HUES64 (cell line): ENCODE measurements around the gene TMEM106C.
A peak's percentile ranks its signal among the peaks of the same experiment; 100 is the strongest.
"Not testable (repeated sequence)": the region's sequence is repeated elsewhere in the genome, so short reads cannot be mapped to it uniquely, and the experiment has no call there.

Experiments used
- H3K27ac ChIP-seq: 2 replicates; pipeline ENCODE4 v1.7.0; 2013; ENCODE audit warnings: low read depth, low read length, inconsistent platforms
- H3K27me3 ChIP-seq: 2 replicates; pipeline ENCODE4 v1.6.1; 2013; ENCODE audit warnings: mild to moderate bottlenecking, low read length; ENCODE audit not compliant: insufficient read depth
- H3K36me3 ChIP-seq: 2 replicates; pipeline ENCODE4 v1.6.1; 2013; ENCODE audit warnings: mild to moderate bottlenecking, low read length; ENCODE audit not compliant: insufficient read depth
- H3K4me1 ChIP-seq: 2 replicates; pipeline ENCODE4 v1.6.1; 2013; ENCODE audit warnings: mild to moderate bottlenecking, low read length, moderate library complexity; ENCODE audit not compliant: insufficient read depth
- H3K4me3 ChIP-seq: 2 replicates; pipeline ENCODE4 v1.5.1; 2013; ENCODE audit warnings: mild to moderate bottlenecking, low read length, moderate library complexity
- H3K9ac ChIP-seq: 2 replicates; pipeline ENCODE4 v1.6.1; 2013; ENCODE audit warnings: mild to moderate bottlenecking, low read depth, low read length
- H3K9me3 ChIP-seq: 2 replicates; pipeline ENCODE4 v1.6.1; 2013; ENCODE audit warnings: low read depth, low read length; ENCODE audit not compliant: insufficient read depth
- WGBS: fragments of 150-250, 120-280 bp; methylation state at CpG from one replicate; pipeline ENCODE4 v1.1.7; 2013; ENCODE audit warnings: missing lambda C conversion rate; 5-methylcytosine and 5-hydroxymethylcytosine counted together

TMEM106C gene

GRCh38 chr12:47950856-47951468 lies 12.4 kb upstream of the TMEM106C start:
- Histone ChIP-seq H3K27ac (no peak overlapping the region), H3K9ac (no peak overlapping the region), H3K4me3 (no peak overlapping the region), H3K27me3 (peaks cover 34% of the 10 kb centered on the region), H3K9me3 (no peaks in the 10 kb centered on the region), H3K36me3 (no peaks in the 10 kb centered on the region), H3K4me1 (0 out of 2 replicates have a peak, but pooled peaks cover 8% of the 10 kb centered on the region)
- 87% methylated on average over 8 of the region's 8 CpGs for WGBS

GRCh38 chr12:47954058-47954457 lies 9.3 kb upstream of the TMEM106C start:
- H3K9ac ChIP-seq, result no peak overlapping the region
- no peaks in the 10 kb centered on the region for H3K36me3 ChIP-seq
- 85% methylated on average over 8 of the region's 8 CpGs for WGBS
- peaks cover 28% of the 10 kb centered on the region for H3K27me3 ChIP-seq
- H3K9me3 ChIP-seq, result peaks cover 16% of the 10 kb centered on the region
- no peaks in the 10 kb centered on the region for H3K4me1 ChIP-seq
- H3K27ac ChIP-seq, result no peak overlapping the region
- no peak overlapping the region for H3K4me3 ChIP-seq

DNA sequence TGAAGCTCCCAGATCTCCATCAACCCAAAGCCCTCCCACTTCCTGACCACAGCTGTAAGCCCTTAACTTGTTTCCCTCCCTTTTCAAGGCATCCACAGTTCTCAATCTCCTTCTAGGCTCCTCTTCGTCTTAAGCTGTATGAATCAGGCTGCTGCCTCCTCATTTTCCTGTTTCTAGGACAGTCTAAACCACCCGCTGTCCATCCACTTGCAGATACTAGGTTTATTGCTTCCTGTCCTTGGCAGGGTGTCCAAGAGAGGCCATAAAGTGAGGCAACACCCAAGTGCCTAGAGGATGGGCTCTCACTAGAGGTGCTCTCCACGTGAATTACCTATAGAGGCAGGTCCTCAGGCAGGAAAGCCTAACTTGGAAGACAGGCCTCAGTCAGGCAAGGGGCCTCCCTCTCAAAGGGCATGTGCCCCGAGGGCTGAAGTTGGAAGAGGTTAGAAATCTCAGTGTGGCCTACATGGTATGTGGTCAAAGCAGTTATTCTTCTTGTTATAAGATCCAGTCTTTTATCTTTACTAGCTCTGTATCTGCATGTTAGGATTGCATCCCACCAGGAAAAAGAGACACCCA lies 8.8 kb upstream of the TMEM106C start:
- H3K36me3 ChIP-seq, result no peaks in the 10 kb centered on the region
- H3K4me3 ChIP-seq, result no peak overlapping the region
- peaks cover 28% of the 10 kb centered on the region for H3K27me3 ChIP-seq
- H3K9ac ChIP-seq, result no peak overlapping the region
- H3K9me3 ChIP-seq, result peaks cover 16% of the 10 kb centered on the region
- H3K4me1 ChIP-seq, result no peaks in the 10 kb centered on the region
- H3K27ac ChIP-seq, result no peak overlapping the region
- WGBS, result 83% methylated on average over 4 of the region's 4 CpGs

DNA sequence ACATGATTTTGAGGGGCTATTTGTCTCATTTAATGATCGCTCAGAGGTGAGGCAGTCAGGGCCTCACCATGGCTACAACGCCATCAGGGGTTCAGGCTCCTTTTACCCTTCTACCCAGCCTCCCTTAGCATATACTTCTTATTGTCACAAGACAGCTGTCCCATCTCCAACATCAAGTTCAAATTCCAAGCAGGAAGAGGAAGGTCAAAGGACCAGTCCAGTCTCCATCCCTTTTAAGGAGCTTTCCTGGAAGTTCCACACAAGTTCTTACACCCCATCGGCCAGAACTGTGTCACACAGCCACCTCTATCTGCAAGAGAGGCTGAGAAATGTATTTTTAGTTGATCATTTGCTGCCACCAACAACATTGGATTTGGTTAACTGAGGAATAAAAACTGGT lies 8.3 kb upstream of the TMEM106C start:
- WGBS, result 92% methylated on average over 3 of the region's 3 CpGs
- H3K36me3 ChIP-seq, result no peaks in the 10 kb centered on the region
- H3K27me3 ChIP-seq, result peaks cover 28% of the 10 kb centered on the region
- no peak overlapping the region for H3K27ac ChIP-seq
- no peaks in the 10 kb centered on the region for H3K4me1 ChIP-seq
- no peak overlapping the region for H3K4me3 ChIP-seq
- H3K9ac ChIP-seq, result no peak overlapping the region
- peaks cover 16% of the 10 kb centered on the region for H3K9me3 ChIP-seq

DNA sequence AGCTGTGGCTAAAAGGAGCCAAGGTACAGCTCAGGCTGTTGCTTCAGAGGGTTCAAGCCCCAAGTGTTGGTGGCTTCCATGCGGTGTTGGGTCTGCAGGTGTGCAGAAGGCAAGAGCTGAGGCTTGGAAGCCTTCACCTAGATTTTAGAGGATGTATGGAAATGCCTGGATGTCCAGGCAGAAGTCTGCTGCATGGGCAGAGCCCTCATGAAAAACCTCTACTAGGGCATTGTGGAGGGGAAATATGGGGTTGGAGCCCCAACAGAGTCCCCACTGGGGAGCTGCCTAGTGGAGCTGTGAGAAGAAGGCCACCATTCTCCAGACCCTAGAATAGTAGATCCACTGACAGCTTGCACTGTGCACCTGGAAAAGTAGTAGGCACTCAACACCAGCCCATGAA lies 5.7 kb upstream of the TMEM106C start:
- Histone ChIP-seq H3K9me3 (peaks cover 28% of the 10 kb centered on the region), H3K27me3 (peaks cover 33% of the 10 kb centered on the region)
- H3K36me3 ChIP-seq, H3K9ac ChIP-seq, H3K4me3 ChIP-seq, H3K4me1 ChIP-seq, H3K27ac ChIP-seq: not testable (repeated sequence)
- 100% methylated on average over 1 of the region's 1 CpG for WGBS

GRCh38 chr12:47962198-47962597 lies 1.2 kb upstream of the TMEM106C start:
- WGBS, result 92% methylated on average over 11 of the region's 11 CpGs
- H3K9ac ChIP-seq, result no peak overlapping the region
- peaks cover 28% of the 10 kb centered on the region for H3K9me3 ChIP-seq
- H3K36me3 ChIP-seq, result no peaks in the 10 kb centered on the region
- no peak overlapping the region for H3K4me3 ChIP-seq
- H3K27me3 ChIP-seq, result peaks cover 52% of the 10 kb centered on the region
- H3K4me1 ChIP-seq, result peaks cover 4% of the 10 kb centered on the region; the same call in 1 of the 2 replicates
- no peak overlapping the region for H3K27ac ChIP-seq

- H3K9me3 ChIP-seq, result peaks cover 12% of the 10 kb centered on the region; the same call in 1 of the 2 replicates
- no peaks in the 10 kb centered on the region for H3K36me3 ChIP-seq
- H3K27me3 ChIP-seq, result peaks cover 60% of the 10 kb centered on the region
- H3K4me1 ChIP-seq, result peaks cover 4% of the 10 kb centered on the region; the same call in 1 of the 2 replicates
- H3K4me3 ChIP-seq, result peak overlapping the region; percentile 67
- no peak overlapping the region for H3K9ac ChIP-seq
- H3K27ac ChIP-seq, result no peak overlapping the region
- WGBS, result 20% methylated on average over 18 of the region's 18 CpGs
Observed at GRCh38 chr12:47964106-47964728, 821 bp downstream of the TMEM106C start.

- no peak overlapping the region for H3K9ac ChIP-seq
- no peak overlapping the region for H3K4me3 ChIP-seq
- peaks cover 4% of the 10 kb centered on the region; the same call in 1 of the 2 replicates for H3K4me1 ChIP-seq
- 95% methylated on average over 3 of the region's 3 CpGs for WGBS
- no peaks in the 10 kb centered on the region for H3K36me3 ChIP-seq
- H3K27me3 ChIP-seq, result peaks cover 69% of the 10 kb centered on the region
- H3K27ac ChIP-seq, result no peak overlapping the region
- H3K9me3 ChIP-seq, result peaks cover 9% of the 10 kb centered on the region; the same call in 1 of the 2 replicates
Observed at GRCh38 chr12:47965581-47965980, 2.2 kb downstream of the TMEM106C start.

DNA sequence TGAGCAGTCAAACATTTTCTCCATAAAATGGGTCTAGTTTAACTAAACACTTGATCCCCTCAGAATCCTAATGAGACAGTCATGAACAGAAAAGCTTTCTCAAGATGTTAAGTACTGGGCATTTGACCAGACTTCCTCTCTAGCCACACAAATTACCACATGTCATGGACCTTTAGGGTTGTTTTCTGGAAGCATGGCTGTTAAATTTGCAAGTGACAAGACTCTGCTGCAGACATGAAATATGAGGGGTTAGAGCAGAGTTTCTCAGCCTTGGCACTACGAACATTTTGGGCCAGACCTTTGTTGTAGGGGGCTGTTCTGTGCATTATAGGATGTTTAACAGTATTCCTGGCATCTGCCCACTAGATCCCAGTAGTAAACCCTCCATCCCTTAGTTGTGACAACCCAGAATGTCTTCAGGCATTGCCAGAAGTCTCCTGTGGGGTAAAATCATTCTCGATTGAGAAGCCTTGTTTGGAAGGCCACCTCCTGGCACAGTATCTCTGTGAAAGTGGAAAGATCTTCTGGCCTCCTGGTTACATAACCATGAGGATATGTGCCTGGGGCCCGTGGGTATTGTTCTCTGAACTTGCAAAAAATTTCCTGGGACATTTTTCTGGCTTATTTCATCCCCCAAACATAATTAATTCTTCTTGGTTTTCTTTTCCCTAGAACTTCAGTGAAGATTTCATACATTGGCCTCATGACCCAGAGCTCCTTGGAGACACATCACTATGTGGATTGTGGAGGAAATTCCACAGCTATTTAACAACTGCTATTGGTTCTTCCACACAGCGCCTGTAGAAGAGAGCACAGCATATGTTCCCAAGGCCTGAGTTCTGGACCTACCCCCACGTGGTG lies 4.3 kb downstream of the TMEM106C start:
- peaks cover 4% of the 10 kb centered on the region; the same call in 1 of the 2 replicates for H3K4me1 ChIP-seq
- H3K36me3 ChIP-seq, result no peaks in the 10 kb centered on the region
- peaks cover 58% of the 10 kb centered on the region for H3K27me3 ChIP-seq
- no peak overlapping the region for H3K9ac ChIP-seq
- no peaks in the 10 kb centered on the region for H3K9me3 ChIP-seq
- H3K4me3 ChIP-seq, result no peak overlapping the region
- WGBS, result 75% methylated on average over 5 of the region's 5 CpGs
- no peak overlapping the region for H3K27ac ChIP-seq

GRCh38 chr12:47969845-47970244 lies 6.4 kb downstream of the TMEM106C start:
- peaks cover 40% of the 10 kb centered on the region for H3K27me3 ChIP-seq
- no peaks in the 10 kb centered on the region for H3K36me3 ChIP-seq
- H3K4me1 ChIP-seq, result no peaks in the 10 kb centered on the region
- no peak overlapping the region for H3K9ac ChIP-seq
- WGBS, result 83% methylated on average over 2 of the region's 3 CpGs
- H3K27ac ChIP-seq, result no peak overlapping the region
- H3K4me3 ChIP-seq, result no peak overlapping the region
- no peaks in the 10 kb centered on the region for H3K9me3 ChIP-seq

GRCh38 chr12:47970843-47971242 lies 7.4 kb downstream of the TMEM106C start:
- no peak overlapping the region for H3K4me3 ChIP-seq
- no peaks in the 10 kb centered on the region for H3K4me1 ChIP-seq
- peaks cover 30% of the 10 kb centered on the region for H3K27me3 ChIP-seq
- no peak overlapping the region for H3K27ac ChIP-seq
- WGBS, result 79% methylated on average over 7 of the region's 7 CpGs
- H3K36me3 ChIP-seq, result no peaks in the 10 kb centered on the region
- no peak overlapping the region for H3K9ac ChIP-seq
- H3K9me3 ChIP-seq, result no peaks in the 10 kb centered on the region
